Islet precursor cell (in vitro differentiated cells): Measurements from ENCODE around the gene AGAP1.

Experiments
- DNase-seq: peaks from one replicate; pipeline ENCODE4 v3.0.0-alpha.2; 2018

Gene AGAP1

GRCh38 chr2:235510318-235510717 is 16.5 kb downstream of the AGAP1 start:
- no peak for DNase-seq

- peak; percentile 78 for DNase-seq
Observed at GRCh38 chr2:235511187-235511661, 17.4 kb downstream of the AGAP1 start.

DNA sequence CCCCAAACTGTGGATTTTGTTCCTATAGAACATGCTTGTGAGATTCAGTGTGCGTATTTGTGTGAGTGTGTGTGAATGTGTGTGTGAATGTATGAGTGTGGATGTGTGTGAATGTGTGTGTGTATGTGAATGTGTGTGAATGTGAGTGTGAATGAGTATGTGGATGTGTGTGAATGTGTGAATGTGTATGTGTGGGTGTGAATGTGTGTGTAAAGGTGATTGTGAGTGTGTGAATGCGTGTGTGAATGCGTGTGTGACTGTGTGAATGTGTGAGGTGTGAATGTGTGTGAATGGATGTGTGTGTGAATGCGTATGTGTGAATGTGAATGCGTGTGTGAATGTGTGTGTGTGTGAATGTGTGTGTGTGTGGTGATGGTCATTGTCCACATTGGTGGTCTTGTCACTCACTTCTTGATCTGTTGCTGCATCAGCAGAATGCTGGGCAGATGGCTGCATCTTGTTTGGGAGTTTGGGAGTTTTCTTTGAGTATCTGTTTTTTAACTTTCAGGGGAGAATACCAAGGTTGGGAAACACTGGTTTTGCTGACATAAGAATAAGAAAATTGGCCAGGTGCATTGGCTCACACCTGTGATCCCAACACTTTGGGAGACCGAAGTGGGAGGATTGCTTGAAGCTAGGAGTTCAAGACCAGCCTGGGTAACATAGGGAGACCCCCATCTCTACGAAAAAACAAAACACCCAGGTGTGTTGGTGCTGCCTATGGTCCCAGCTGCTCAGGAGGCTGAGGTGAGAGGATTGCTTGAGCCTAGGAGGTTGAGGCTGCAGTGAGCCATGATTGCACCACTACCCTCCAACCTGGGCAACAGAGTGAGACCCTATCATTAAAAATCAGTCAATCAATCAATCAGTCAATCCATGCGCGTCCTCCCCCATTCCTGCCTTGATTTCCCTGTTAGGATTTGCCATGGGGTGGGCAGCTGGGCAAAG is 18.2 kb downstream of the AGAP1 start:
- no peak for DNase-seq

DNA sequence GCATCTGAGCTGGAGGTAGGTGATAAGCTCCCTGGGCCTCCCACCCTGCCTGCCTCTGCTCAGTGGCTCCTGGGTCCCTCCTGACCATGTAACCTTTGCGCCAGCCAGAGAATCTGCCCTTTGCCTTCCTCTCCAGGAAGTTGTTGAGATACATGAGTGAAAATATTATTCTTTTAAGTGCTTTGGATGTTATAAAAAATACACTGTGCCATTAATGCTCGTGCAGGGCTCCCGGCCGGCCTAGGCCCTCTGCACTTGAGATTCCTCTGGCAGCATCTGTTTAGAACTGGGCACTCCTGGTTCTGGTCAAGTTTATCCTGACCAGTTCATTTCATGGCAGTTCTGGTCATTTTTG is 18.8 kb downstream of the AGAP1 start:
- no peak for DNase-seq

- no peak for DNase-seq
Observed at GRCh38 chr2:235513984-235514626, 20.3 kb downstream of the AGAP1 start.

DNA sequence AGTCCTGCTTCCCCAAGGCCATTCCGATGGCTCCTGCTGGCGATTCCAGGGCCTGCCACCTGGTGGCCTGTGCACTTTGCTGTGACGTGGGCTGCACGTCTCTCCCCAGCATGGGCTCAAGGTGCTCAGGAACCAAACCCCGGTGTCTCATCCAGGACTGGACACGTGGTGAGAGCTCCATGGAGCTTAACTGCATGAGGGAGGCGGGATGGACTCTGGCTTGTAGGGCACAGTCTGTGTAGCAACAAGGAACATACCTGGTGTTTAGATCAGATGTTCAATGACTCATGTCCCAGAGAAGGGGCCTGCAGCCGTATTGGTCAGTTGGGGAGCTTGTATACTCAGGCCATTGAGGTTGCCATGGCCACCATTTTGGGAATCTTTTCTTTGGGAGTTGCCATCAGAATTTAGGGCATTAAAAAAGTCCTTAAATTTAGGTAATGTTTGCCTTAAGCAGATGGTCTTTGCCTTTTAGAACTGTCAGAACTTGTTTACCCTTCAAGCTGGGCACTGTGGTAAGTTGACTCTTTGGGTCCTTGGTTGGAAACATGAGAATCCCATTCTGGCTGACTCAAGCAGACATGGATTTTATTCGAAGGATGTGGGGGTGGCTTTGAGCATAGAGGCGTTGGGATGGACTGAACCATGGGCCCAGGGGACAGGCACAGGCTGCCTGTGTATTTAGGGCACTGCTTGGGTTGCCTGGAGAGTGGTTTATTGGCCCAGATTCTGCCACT is 21.0 kb downstream of the AGAP1 start:
- peak; percentile 67 for DNase-seq

- DNase-seq: no peak
Observed at GRCh38 chr2:235515364-235515742, 21.5 kb downstream of the AGAP1 start.

- DNase-seq: no peak
Observed at GRCh38 chr2:235515821-235516220, 22.0 kb downstream of the AGAP1 start.

DNA sequence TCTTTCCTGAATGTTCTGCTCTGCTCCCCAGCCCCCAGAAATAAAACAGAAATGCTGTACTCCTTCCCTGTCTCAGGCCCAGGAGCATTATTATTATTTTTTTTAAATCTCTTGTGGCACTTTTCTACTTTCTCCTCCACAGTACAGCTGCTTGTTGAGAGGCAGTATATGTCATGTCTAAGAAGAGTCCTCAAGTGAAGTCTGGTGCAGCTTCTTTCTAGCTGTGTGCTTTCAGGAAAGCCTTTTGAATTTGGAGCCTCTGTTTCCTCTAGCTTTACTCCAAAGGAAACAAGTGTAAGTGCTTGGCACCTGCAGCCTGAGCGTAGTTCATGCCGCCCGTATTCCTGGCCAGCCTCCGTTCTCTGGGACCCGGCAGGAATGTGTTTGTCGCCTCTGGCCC is 22.4 kb downstream of the AGAP1 start:
- DNase-seq: no peak

DNA sequence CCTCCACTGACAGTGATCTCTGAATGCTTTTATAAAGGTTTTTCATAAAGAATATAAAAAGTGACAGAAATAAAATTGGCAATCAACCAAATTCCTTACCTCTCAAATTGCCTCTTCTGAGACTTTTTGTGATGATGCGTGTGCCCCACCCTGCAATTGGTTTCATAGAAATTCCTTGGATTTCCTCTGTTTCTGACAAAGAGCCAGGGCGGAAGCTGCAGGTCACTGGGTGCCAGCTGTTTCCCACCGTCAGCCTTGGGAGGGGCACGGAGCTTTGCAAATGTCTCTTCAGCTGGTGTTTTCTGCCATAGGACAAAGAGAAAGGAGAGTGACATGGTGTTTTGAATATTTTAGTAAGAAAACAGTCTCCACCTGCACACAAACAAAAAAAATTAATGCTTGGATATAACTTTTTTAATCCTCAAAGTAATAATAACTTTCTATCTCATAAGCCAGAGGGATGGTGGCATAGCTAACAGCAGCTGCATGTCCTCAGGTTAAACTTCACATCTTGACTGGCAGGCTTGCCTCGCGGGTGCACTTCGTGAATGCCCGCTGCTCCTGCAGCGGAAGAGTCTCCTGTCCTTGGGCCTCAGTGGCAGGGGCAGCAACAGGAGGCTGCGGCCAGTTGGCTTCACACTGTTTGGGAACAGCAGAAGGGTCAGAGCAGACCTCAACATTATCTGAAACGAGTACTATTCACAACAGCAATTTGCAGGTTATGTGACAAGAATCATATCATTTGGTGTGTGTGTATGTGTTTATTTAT is 24.7 kb downstream of the AGAP1 start:
- DNase-seq: no peak

GRCh38 chr2:235520787-235521186 is 26.9 kb downstream of the AGAP1 start:
- no peak for DNase-seq

DNA sequence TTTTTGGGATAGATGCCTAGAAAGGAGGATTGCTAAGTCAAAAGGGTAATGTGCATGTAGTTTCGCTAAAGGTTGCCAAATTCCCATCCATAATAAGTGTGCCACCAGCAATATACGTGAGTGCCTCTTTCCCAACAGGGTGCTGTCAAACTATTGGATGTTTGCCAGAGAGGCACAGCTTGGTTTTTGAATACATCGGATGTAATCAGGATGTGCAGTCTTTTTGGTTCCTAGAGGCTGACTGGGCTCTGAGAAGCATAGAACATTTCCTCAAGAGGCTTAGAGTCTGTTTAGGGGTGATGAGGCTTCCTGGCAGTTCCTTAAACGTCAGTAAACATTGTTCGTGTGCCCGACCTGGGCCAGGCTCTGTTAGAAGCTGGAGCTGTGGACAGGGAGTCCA is 28.0 kb downstream of the AGAP1 start:
- DNase-seq: no peak

GRCh38 chr2:235523021-235523420 is 29.2 kb downstream of the AGAP1 start:
- DNase-seq: no peak

- DNase-seq: no peak
Observed at GRCh38 chr2:235523486-235524150, 29.8 kb downstream of the AGAP1 start.

DNA sequence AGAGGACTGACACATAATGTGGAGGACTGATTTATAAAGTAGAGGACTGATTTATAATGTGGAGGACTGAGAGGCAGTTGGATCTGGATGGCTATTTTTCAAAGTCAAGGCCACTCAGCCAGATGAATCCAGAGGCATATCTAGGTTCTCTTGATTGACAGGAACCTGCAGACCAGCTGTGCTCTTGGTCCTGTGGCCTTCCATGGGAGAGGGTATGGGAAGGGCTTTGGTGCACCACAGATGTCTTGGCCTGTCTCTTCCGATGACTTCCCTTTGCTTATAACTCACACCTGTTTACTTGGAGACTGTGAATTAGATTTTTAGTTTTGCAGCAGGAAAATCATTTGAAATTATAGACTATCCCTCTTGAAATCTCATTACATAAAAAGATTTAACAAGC is 32.3 kb downstream of the AGAP1 start:
- DNase-seq: no peak

- no peak for DNase-seq
Observed at GRCh38 chr2:235527806-235528469, 34.1 kb downstream of the AGAP1 start.

- no peak for DNase-seq
Observed at GRCh38 chr2:235529621-235530020, 35.8 kb downstream of the AGAP1 start.

DNA sequence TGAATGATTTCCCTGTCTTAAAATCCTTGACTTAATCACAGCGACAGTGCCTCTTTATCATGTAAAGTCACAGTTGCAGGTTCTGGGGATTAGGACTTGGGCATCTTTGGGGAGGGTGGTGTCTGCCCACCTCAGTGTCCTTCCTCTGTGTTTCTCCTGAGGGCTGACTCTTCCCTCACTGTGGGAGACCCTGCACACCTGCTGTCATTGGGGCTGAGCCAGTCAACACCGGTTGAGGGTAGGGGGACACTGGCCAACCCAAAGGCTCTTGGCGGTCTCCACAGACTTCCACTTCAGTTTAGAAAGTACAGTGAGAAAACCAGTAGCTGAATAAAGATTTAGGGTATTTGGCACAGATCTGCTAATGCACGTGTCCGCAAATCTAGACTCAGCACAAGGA is 36.9 kb downstream of the AGAP1 start:
- no peak for DNase-seq

- no peak for DNase-seq
Observed at GRCh38 chr2:235532307-235532706, 38.5 kb downstream of the AGAP1 start.

- DNase-seq: no peak
Observed at GRCh38 chr2:235533198-235533597, 39.4 kb downstream of the AGAP1 start.

- no peak for DNase-seq
Observed at GRCh38 chr2:235533616-235534385, 40.0 kb downstream of the AGAP1 start.
